ENCODE results near the gene RELL1. TPM values are rescaled to one million over a fixed set of nuclear protein-coding genes. Genes with fewer than 3 reads are reported as not detected.
"Not testable (repeated sequence)": the region's sequence is repeated elsewhere in the genome, so short reads cannot be mapped to it uniquely, and the experiment has no call there.

The RELL1 gene
- total RNA-seq, 1 donor from 2014 or later, result 21.0 TPM

- no peaks in the 10 kb centered on the region for H3K27me3 Mint-ChIP-seq (ENCODE audit: insufficient read depth)
- H3K4me3 Mint-ChIP-seq, result no peak overlapping the region
- peaks cover 73% of the 10 kb centered on the region for H3K4me1 Mint-ChIP-seq (ENCODE audit: low read depth)
- peaks cover 35% of the 10 kb centered on the region for H3K36me3 Mint-ChIP-seq (ENCODE audit: low read depth)
- DNase-seq (ENCODE audit: low spot score), result no peak
- peaks cover 4% of the 10 kb centered on the region for H3K9me3 Mint-ChIP-seq
- H3K27ac Mint-ChIP-seq, result no peak overlapping the region
- intact Hi-C loops (cut with micrococcal nuclease), result no loop called here
Observed at GRCh38 chr4:37671072-37671471, 15.1 kb downstream of the RELL1 start.

- no peaks in the 10 kb centered on the region for H3K27me3 Mint-ChIP-seq (ENCODE audit: insufficient read depth)
- H3K4me3 Mint-ChIP-seq, result no peak overlapping the region
- peaks cover 33% of the 10 kb centered on the region for H3K36me3 Mint-ChIP-seq (ENCODE audit: low read depth)
- H3K4me1 Mint-ChIP-seq (ENCODE audit: low read depth), result peaks cover 73% of the 10 kb centered on the region
- peak overlapping the region; percentile 55 for H3K27ac Mint-ChIP-seq
- intact Hi-C loops (cut with micrococcal nuclease), result no loop called here
- DNase-seq (ENCODE audit: low spot score), result no peak
- peaks cover 4% of the 10 kb centered on the region for H3K9me3 Mint-ChIP-seq
Observed at GRCh38 chr4:37670249-37670648, 15.9 kb downstream of the RELL1 start.

DNA sequence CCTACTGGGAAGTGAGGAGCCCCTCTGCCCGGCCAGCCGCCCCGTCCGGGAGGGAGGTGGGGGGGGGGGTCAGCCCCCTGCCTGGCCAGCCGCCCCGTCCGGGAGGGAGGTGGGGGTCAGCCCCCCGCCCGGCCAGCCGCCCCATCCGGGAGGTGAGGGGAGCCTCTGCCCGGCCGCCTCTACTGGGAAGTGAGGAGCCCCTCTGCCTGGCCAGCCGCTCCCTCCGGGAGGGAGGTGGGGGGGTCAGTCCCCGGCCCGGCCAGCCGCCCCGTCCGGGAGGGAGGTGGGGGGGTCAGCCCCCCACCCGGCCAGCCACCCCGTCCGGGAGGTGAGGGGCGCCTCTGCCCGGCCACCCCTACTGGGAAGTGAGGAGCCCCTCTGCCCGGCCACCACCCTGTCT, 17.1 kb downstream of the RELL1 start:
- DNase-seq (ENCODE audit: low spot score); H3K9me3 Mint-ChIP-seq; H3K27me3 Mint-ChIP-seq (ENCODE audit: insufficient read depth); H3K4me3 Mint-ChIP-seq; H3K27ac Mint-ChIP-seq: not testable (repeated sequence)
- H3K36me3 Mint-ChIP-seq (ENCODE audit: low read depth), result peaks cover 28% of the 10 kb centered on the region
- peaks cover 73% of the 10 kb centered on the region for H3K4me1 Mint-ChIP-seq (ENCODE audit: low read depth)
- intact Hi-C loops (cut with micrococcal nuclease), result loop anchor here (5.0 kb wide), 1 partner anchor 48 kb away; no protein-coding TSS in a partner anchor

GRCh38 chr4:37667197-37668100, 18.7 kb downstream of the RELL1 start:
- Mint-ChIP-seq H3K4me3 (peak overlapping the region; percentile 19), H3K4me1 (ENCODE audit: low read depth) (peaks cover 72% of the 10 kb centered on the region), H3K27ac (peak overlapping the region; percentile 40), H3K27me3 (ENCODE audit: insufficient read depth) (no peaks in the 10 kb centered on the region), H3K9me3 (peaks cover 4% of the 10 kb centered on the region), H3K36me3 (ENCODE audit: low read depth) (peaks cover 22% of the 10 kb centered on the region)
- no peak for DNase-seq (ENCODE audit: low spot score)
- intact Hi-C loops (cut with micrococcal nuclease), result loop anchor here (2.0 to 5.0 kb wide), 2 partner anchors 17 to 50 kb away; no protein-coding TSS in a partner anchor

- Mint-ChIP-seq H3K4me1 (ENCODE audit: low read depth) (peaks cover 68% of the 10 kb centered on the region), H3K9me3 (peaks cover 2% of the 10 kb centered on the region), H3K27ac (peak overlapping the region; percentile 40), H3K36me3 (ENCODE audit: low read depth) (peaks cover 17% of the 10 kb centered on the region), H3K4me3 (peak overlapping the region; percentile 19), H3K27me3 (ENCODE audit: insufficient read depth) (no peaks in the 10 kb centered on the region)
- peak; percentile 10 for DNase-seq (ENCODE audit: low spot score)
- intact Hi-C loops (cut with micrococcal nuclease), result loop anchor here (2.0 to 5.0 kb wide), 2 partner anchors 18 to 51 kb away; no protein-coding TSS in a partner anchor
Observed at GRCh38 chr4:37666625-37667071, 19.5 kb downstream of the RELL1 start.

DNA sequence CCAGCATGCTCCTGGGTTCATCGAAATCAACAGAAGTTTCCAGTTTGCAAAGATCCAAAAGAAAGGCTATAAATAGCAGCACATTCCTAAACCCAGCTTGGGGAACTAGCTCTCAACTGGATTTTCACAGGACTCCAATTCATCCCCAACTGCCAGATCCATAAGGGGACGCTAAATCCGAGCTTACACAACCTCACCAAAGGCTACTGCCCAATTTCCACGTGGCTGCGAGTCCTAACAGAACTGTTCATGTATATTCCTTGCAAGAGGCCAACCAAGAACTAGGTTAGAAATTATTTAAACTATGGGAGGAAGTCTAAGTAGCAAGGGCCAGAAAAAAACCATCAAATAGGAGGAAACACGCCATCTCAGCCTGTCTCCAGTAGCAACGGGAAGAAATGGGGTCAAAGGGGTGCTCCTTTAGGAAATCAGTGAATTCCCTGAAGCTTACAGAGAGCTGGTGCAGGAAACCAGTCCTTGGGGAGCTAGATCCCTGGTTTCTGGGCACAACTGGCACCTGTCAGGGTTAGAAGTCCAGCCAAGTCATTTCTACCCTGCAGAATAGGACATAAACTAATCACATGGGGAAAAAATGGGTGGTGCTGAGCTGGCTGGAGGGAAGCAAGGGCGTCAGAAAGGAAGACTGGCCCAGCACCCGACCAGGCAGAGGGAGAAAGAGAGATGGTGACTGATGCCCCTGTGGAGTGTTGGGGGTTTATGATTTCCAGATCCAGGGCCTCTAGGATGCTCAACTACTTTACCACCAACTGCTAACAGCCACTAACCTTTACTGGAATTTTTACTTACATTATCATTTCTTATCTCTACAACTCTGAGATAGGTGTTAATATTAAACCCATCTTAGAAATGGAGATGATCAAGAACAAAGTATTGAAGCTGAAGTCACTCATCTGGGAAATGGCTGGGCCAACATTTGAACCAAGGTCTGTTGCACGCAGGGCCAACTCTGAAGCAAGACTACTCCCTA, 20.5 kb downstream of the RELL1 start:
- intact Hi-C loops (cut with micrococcal nuclease), result loop anchor here (2.0 to 5.0 kb wide), 2 partner anchors 19 to 52 kb away; no protein-coding TSS in a partner anchor
- Mint-ChIP-seq H3K27ac (peak overlapping the region; percentile 34), H3K9me3 (no peaks in the 10 kb centered on the region), H3K36me3 (ENCODE audit: low read depth) (peaks cover 14% of the 10 kb centered on the region), H3K4me3 (no peak overlapping the region), H3K27me3 (ENCODE audit: insufficient read depth) (no peaks in the 10 kb centered on the region), H3K4me1 (ENCODE audit: low read depth) (peaks cover 62% of the 10 kb centered on the region)
- DNase-seq (ENCODE audit: low spot score), result no peak

GRCh38 chr4:37664696-37665095, 21.5 kb downstream of the RELL1 start:
- H3K4me3 Mint-ChIP-seq, result no peak overlapping the region
- no peaks in the 10 kb centered on the region for H3K27me3 Mint-ChIP-seq (ENCODE audit: insufficient read depth)
- intact Hi-C loops (cut with micrococcal nuclease), result loop anchor here (5.0 kb wide), 1 partner anchor 53 kb away; no protein-coding TSS in a partner anchor
- peaks cover 14% of the 10 kb centered on the region for H3K36me3 Mint-ChIP-seq (ENCODE audit: low read depth)
- no peak for DNase-seq (ENCODE audit: low spot score)
- peaks cover under 1% of the 10 kb centered on the region for H3K9me3 Mint-ChIP-seq
- peaks cover 63% of the 10 kb centered on the region for H3K4me1 Mint-ChIP-seq (ENCODE audit: low read depth)
- no peak overlapping the region for H3K27ac Mint-ChIP-seq

- Mint-ChIP-seq H3K4me3 (no peak overlapping the region), H3K27ac (no peak overlapping the region), H3K4me1 (ENCODE audit: low read depth) (peaks cover 74% of the 10 kb centered on the region), H3K27me3 (ENCODE audit: insufficient read depth) (no peaks in the 10 kb centered on the region), H3K36me3 (ENCODE audit: low read depth) (peaks cover 24% of the 10 kb centered on the region), H3K9me3 (peaks cover 7% of the 10 kb centered on the region)
- intact Hi-C loops (cut with micrococcal nuclease), result no loop called here
- DNase-seq (ENCODE audit: low spot score), result no peak
Observed at GRCh38 chr4:37663552-37663951, 22.6 kb downstream of the RELL1 start.

- intact Hi-C loops (cut with micrococcal nuclease), result no loop called here
- Mint-ChIP-seq H3K9me3 (peaks cover 7% of the 10 kb centered on the region), H3K36me3 (ENCODE audit: low read depth) (peaks cover 26% of the 10 kb centered on the region), H3K4me1 (ENCODE audit: low read depth) (peaks cover 74% of the 10 kb centered on the region), H3K27ac (no peak overlapping the region), H3K4me3 (no peak overlapping the region), H3K27me3 (ENCODE audit: insufficient read depth) (no peaks in the 10 kb centered on the region)
- DNase-seq (ENCODE audit: low spot score), result no peak
Observed at GRCh38 chr4:37662861-37663390, 23.2 kb downstream of the RELL1 start.

DNA sequence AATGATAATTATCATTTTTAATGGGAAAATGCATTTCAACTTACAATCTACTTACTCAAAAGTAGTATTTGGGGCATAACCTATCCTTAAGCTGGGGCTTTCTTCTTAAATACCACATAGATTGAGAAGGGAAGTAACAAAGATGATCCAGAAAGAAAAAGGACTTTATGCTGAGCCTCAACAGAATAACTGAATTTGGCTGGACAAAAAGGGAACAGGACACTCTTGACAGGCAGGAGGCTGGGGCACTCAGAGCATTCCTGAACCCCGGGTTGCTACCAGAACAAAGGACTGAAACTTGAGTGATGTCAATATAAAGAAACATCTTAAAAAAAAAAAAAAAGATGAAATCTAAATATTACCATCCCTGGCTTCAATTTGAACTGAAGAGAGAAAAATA, 23.9 kb downstream of the RELL1 start:
- H3K9me3 Mint-ChIP-seq, result peaks cover 11% of the 10 kb centered on the region
- peaks cover 27% of the 10 kb centered on the region for H3K36me3 Mint-ChIP-seq (ENCODE audit: low read depth)
- H3K27me3 Mint-ChIP-seq (ENCODE audit: insufficient read depth), result no peaks in the 10 kb centered on the region
- no peak overlapping the region for H3K4me3 Mint-ChIP-seq
- intact Hi-C loops (cut with micrococcal nuclease), result no loop called here
- no peak for DNase-seq (ENCODE audit: low spot score)
- peaks cover 67% of the 10 kb centered on the region for H3K4me1 Mint-ChIP-seq (ENCODE audit: low read depth)
- no peak overlapping the region for H3K27ac Mint-ChIP-seq

DNA sequence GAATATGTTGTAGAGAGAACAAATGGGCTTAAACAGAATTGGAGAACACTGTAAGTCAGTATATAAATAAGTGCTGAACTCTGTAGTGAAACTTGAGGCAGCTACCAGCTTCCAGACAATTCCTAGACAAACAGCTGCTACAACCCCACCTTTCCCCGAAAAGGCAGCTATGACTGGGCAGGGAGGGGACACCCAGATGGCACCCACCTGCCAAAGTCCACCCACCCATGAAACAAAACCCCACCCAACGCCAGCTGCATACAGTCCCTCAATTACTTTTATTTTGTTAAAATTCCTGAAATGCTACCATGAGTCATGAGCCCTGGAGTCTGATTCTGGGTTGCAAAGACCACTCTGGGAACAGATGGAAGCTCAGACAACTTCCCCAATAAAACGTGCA, 24.4 kb downstream of the RELL1 start:
- no peak for DNase-seq (ENCODE audit: low spot score)
- Mint-ChIP-seq H3K36me3 (ENCODE audit: low read depth) (peaks cover 27% of the 10 kb centered on the region), H3K27me3 (ENCODE audit: insufficient read depth) (no peaks in the 10 kb centered on the region), H3K4me3 (no peak overlapping the region), H3K4me1 (ENCODE audit: low read depth) (peaks cover 62% of the 10 kb centered on the region), H3K27ac (no peak overlapping the region), H3K9me3 (peaks cover 14% of the 10 kb centered on the region)
- intact Hi-C loops (cut with micrococcal nuclease), result no loop called here

- DNase-seq (ENCODE audit: low spot score), result no peak
- Mint-ChIP-seq H3K27me3 (ENCODE audit: insufficient read depth) (no peaks in the 10 kb centered on the region), H3K9me3 (peaks cover 30% of the 10 kb centered on the region), H3K36me3 (ENCODE audit: low read depth) (peaks cover 34% of the 10 kb centered on the region), H3K4me1 (ENCODE audit: low read depth) (peaks cover 41% of the 10 kb centered on the region), H3K4me3 (peak overlapping the region; percentile 5), H3K27ac (no peak overlapping the region)
- intact Hi-C loops (cut with micrococcal nuclease), result no loop called here
Observed at GRCh38 chr4:37659696-37660095, 26.5 kb downstream of the RELL1 start.
